HepG2 (cell line): ENCODE results near the gene WNK1. TPM values are rescaled to one million over a fixed set of nuclear protein-coding genes. Genes with fewer than 3 reads are reported as not detected.
A peak's percentile ranks its signal among the peaks of the same experiment; 100 is the strongest.

Experiments
- ARNT ChIP-seq: fragments of 450-650 bp; IDR thresholded peaks from 2 replicates; pipeline ENCODE4 v1.6.1; 2017
- ATF7-NPFF ChIP-seq: sonication (generic); formaldehyde crosslinking; IDR thresholded peaks from 2 replicates; pipeline ENCODE4 v1.8.1; 2023; ENCODE audit warnings: mild to moderate bottlenecking, low read depth, missing genetic modification reagents, moderate library complexity
- DNMT3B ChIP-seq: conservative IDR thresholded peaks from 2 replicates; pipeline ENCODE4 v1.6.1; 2016; ENCODE audit warnings: missing biosample characterization, control low read depth
- EP300 ChIP-seq, 3 experiments: sonication (generic) in 1 of 3; formaldehyde crosslinking in 1 of 3; IDR thresholded peaks; 2 replicates each; pipeline versions ENCODE4 v1.5.1 to v1.6.1; 2011 to 2020; ENCODE audit warnings: low read depth in 2 of 3, low read length in 2 of 3, borderline replicate concordance in 1 of 3, improper control_type of control experiment in 1 of 3, mild to moderate bottlenecking in 1 of 3, missing genetic modification reagents in 1 of 3, moderate library complexity in 1 of 3
- FOSL2 ChIP-seq: sonication (generic); formaldehyde crosslinking; IDR thresholded peaks from 2 replicates; pipeline ENCODE4 v1.4.0; 2020; ENCODE audit warnings: missing genetic modification reagents
- FUBP1 ChIP-seq: sonication (generic); formaldehyde crosslinking; IDR thresholded peaks from 2 replicates; pipeline ENCODE4 v1.5.1; 2020; ENCODE audit warnings: missing genetic modification reagents, mild to moderate bottlenecking, borderline replicate concordance
- KAT2B ChIP-seq: fragments of 150-350 bp; IDR thresholded peaks from 2 replicates; pipeline ENCODE4 v1.6.1; 2014; ENCODE audit warnings: low read depth, low read length, borderline replicate concordance
- KDM1A ChIP-seq: IDR thresholded peaks from 2 replicates; pipeline ENCODE4 v1.6.1; 2016; ENCODE audit warnings: missing compliant biosample characterization
- NFRKB ChIP-seq: fragments of 450-650 bp; IDR thresholded peaks from 2 replicates; pipeline ENCODE4 v1.6.1; 2017
- NPAS2 ChIP-seq: sonication (generic); formaldehyde crosslinking; IDR thresholded peaks from 2 replicates; pipeline ENCODE4 v1.8.0; 2022; ENCODE audit warnings: mild to moderate bottlenecking, missing genetic modification reagents, borderline replicate concordance
- SALL2 ChIP-seq: sonication (generic); formaldehyde crosslinking; IDR thresholded peaks from 2 replicates; pipeline ENCODE4 v1.8.1; 2023; ENCODE audit warnings: mild to moderate bottlenecking, missing genetic modification reagents, inconsistent platforms
- SRSF1 ChIP-seq: fragments of 200-400 bp; formaldehyde crosslinking; optimal IDR thresholded peaks from 2 replicates; pipeline ENCODE3; 2017; ENCODE audit warnings: mild to moderate bottlenecking, low read depth, low read length, moderate library complexity
- ZFP1 ChIP-seq: IDR thresholded peaks from 2 replicates; pipeline ENCODE4 v1.6.1; 2016
- ZFX ChIP-seq: sonication (generic); formaldehyde crosslinking; IDR thresholded peaks from 2 replicates; pipeline ENCODE4 v1.4.0; 2020; ENCODE audit warnings: mild to moderate bottlenecking, low read depth, missing genetic modification reagents, moderate library complexity
- ZKSCAN1 ChIP-seq: fragments of 150-350 bp; IDR thresholded peaks from 2 replicates; pipeline ENCODE4 v1.6.1; 2014; ENCODE audit warnings: low read length
- ZNF235 ChIP-seq: sonication (generic); formaldehyde crosslinking; IDR thresholded peaks from 2 replicates; pipeline ENCODE4 v1.8.1; 2023; ENCODE audit warnings: mild to moderate bottlenecking, missing genetic modification reagents, borderline replicate concordance
- ZNF354B ChIP-seq: sonication (generic); formaldehyde crosslinking; IDR thresholded peaks from 2 replicates; pipeline ENCODE4 v1.8.0; 2022; ENCODE audit warnings: mild to moderate bottlenecking, missing genetic modification reagents
- ZNF484 ChIP-seq: sonication (generic); formaldehyde crosslinking; IDR thresholded peaks from 2 replicates; pipeline ENCODE4 v1.5.1; 2020; ENCODE audit warnings: mild to moderate bottlenecking, low read depth, missing genetic modification reagents, borderline replicate concordance
- ZNF501 ChIP-seq: sonication (generic); formaldehyde crosslinking; IDR thresholded peaks from 2 replicates; pipeline ENCODE4 v1.5.1; 2020; ENCODE audit warnings: mild to moderate bottlenecking, moderate library complexity, missing genetic modification reagents
- ZNF569 ChIP-seq: sonication (generic); formaldehyde crosslinking; IDR thresholded peaks from 2 replicates; pipeline ENCODE4 v1.5.0; 2020; ENCODE audit warnings: mild to moderate bottlenecking, missing genetic modification reagents, moderate library complexity, borderline replicate concordance
- ZNF577 ChIP-seq: sonication (generic); formaldehyde crosslinking; IDR thresholded peaks from 2 replicates; pipeline ENCODE4 v1.4.0; 2020; ENCODE audit warnings: mild to moderate bottlenecking, low read depth, missing genetic modification reagents, borderline replicate concordance
- polyA plus RNA-seq, 8 experiments: library from polyadenylated mRNA; depleted of rRNA in 3 of 8; stranded (reverse) in 7 of 8; unstranded in 1 of 8; fragments of >200 nt; fragmentation: Illumina TruSeq in 4 of 8; extraction: Trizol in 4 of 8; gene quantifications; 2 replicates each; pipeline versions ENCODE4 v1.2.1 to v1.2.3, GENCODE V29; 2011 to 2016; ENCODE audit warnings: low read depth in 4 of 8, missing spikeins in 1 of 8, mixed read lengths in 1 of 8; ENCODE audit not compliant: insufficient read depth in 1 of 8
- total RNA-seq, 5 experiments: library from RNA; depleted of rRNA; stranded (reverse); fragments of >200 nt; fragmentation: Illumina TruSeq; extraction: Trizol; gene quantifications; 2 replicates each; pipeline ENCODE4 v1.2.3, GENCODE V29; 2016; ENCODE audit warnings: low read depth in 1 of 5
- TF ChIP-seq, protein P1 (sequence below): sonication (generic); formaldehyde crosslinking; IDR thresholded peaks from 2 replicates; pipeline ENCODE4 v1.8.0; 2022; ENCODE audit warnings: low read depth, missing genetic modification reagents
- TF ChIP-seq, protein P2 (sequence below): sonication (generic); formaldehyde crosslinking; IDR thresholded peaks from 2 replicates; pipeline ENCODE4 v1.8.1; 2022; ENCODE audit warnings: low read depth, mild to moderate bottlenecking, missing genetic modification reagents
- TF ChIP-seq, protein P3 (sequence below): IDR thresholded peaks from 2 replicates; pipeline ENCODE4 v1.6.1; 2016; ENCODE audit warnings: missing genetic modification reagents, missing compliant biosample characterization

The WNK1 gene
- total and polyA plus RNA-seq, 2 of the 13 experiments (the other 11 are each of a cell fraction or from before 2014, with no cell fraction given) = 31.1 to 54.8 TPM

DNA sequence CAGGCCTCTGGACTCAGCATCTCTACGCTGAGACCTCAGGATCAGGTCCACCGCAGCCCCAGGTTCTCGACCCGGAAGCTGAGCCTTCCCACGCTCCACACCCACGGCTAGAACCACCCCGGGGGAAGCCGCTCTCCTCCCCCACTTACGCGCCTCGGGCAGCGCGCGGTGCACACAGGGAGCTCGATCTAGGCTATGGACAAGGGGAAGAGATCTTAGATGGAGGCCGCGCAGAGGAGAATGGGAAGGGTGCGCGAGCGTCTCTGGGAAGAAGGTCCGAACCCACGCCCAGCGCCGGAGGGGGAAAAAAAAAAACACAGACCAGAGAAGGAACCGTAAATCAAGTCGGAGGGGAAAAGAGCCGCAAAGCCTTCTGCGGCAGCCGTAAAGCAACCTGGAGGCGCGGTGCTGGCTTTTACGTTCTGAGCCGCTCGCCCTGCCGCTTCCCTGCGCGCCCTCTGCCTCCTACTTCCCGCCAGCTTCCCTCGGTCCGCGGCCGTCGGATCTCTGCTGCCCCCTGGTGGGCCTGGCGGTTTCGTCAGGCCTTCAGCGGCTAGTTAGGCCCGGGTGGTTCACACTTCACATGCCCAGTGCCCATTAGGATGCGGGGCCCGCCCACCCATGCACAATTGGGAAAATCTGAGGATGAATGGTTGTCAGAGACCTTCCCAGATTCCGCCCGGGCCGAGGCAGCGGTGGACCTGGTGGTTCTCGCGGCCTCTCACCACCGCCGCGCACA is 197.2 kb downstream of the WNK1 start, which contains the start of gene RAD52 (continued):
- TF ChIP-seq EP300 (IDR thresholded peaks at IDR 0.05; ENCODE audit: low read depth in 2 of 2, low read length in 2 of 2) (peak in 1 of 2 experiments; percentile 45; a peak in 2 of 4 replicates), EP300 (CRISPR knock-in tag; IDR thresholded peaks at IDR 0.05; ENCODE audit: borderline replicate concordance) (no peak), SALL2 (CRISPR knock-in tag) (0 out of 2 replicates have a peak, but pooled peaks have one; percentile 25), ZNF484 (CRISPR knock-in tag) (no peak), NPAS2 (CRISPR knock-in tag) (no peak), ZNF235 (CRISPR knock-in tag) (peak; percentile 82; the same call in 1 of the 2 replicates), KAT2B (no peak), KDM1A (peak; percentile 19; the same call in 1 of the 2 replicates), DNMT3B (CRISPR knock-in tag) (no peak), ATF7-NPFF (CRISPR knock-in tag) (peak; percentile 60), SRSF1 (peak; percentile 66), ZKSCAN1 (no peak), FUBP1 (CRISPR knock-in tag) (no peak), ZNF577 (no peak), ZFP1 (CRISPR knock-in tag) (0 out of 2 replicates have a peak, but pooled peaks have one; percentile 45), ZFX (CRISPR knock-in tag) (peak; percentile 97), ZNF569 (CRISPR knock-in tag) (no peak), ZNF354B (CRISPR knock-in tag) (no peak), FOSL2 (no peak; the same call in none of the 2 replicates), ZNF501 (CRISPR knock-in tag) (peak; percentile 79; the same call in 1 of the 2 replicates), NFRKB (no peak), ARNT (no peak)
- TF ChIP-seq, protein P1, sequence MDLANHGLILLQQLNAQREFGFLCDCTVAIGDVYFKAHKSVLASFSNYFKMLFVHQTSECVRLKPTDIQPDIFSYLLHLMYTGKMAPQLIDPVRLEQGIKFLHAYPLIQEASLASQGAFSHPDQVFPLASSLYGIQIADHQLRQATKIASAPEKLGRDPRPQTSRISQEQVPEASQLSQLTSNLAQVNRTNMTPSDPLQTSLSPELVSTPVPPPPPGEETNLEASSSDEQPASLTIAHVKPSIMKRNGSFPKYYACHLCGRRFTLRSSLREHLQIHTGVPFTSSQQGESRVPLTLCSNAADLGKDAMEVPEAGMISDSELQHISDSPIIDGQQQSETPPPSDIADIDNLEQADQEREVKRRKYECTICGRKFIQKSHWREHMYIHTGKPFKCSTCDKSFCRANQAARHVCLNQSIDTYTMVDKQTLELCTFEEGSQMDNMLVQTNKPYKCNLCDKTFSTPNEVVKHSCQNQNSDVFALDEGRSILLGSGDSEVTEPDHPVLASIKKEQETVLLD (CRISPR knock-in tag) = peak; percentile 73; the same call in 1 of the 2 replicates
- TF ChIP-seq, protein P2, sequence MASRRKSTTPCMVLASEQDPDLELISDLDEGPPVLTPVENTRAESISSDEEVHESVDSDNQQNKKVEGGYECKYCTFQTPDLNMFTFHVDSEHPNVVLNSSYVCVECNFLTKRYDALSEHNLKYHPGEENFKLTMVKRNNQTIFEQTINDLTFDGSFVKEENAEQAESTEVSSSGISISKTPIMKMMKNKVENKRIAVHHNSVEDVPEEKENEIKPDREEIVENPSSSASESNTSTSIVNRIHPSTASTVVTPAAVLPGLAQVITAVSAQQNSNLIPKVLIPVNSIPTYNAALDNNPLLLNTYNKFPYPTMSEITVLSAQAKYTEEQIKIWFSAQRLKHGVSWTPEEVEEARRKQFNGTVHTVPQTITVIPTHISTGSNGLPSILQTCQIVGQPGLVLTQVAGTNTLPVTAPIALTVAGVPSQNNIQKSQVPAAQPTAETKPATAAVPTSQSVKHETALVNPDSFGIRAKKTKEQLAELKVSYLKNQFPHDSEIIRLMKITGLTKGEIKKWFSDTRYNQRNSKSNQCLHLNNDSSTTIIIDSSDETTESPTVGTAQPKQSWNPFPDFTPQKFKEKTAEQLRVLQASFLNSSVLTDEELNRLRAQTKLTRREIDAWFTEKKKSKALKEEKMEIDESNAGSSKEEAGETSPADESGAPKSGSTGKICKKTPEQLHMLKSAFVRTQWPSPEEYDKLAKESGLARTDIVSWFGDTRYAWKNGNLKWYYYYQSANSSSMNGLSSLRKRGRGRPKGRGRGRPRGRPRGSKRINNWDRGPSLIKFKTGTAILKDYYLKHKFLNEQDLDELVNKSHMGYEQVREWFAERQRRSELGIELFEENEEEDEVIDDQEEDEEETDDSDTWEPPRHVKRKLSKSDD (CRISPR knock-in tag) = peak; percentile 67; the same call in 1 of the 2 replicates
- TF ChIP-seq, protein P3, sequence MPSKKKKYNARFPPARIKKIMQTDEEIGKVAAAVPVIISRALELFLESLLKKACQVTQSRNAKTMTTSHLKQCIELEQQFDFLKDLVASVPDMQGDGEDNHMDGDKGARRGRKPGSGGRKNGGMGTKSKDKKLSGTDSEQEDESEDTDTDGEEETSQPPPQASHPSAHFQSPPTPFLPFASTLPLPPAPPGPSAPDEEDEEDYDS (CRISPR knock-in tag) = peak; percentile 47
